ENCODE data around the gene ADRA1B.
"Not testable (repeated sequence)": the region's sequence is repeated elsewhere in the genome, so short reads cannot be mapped to it uniquely, and the experiment has no call there.

The ADRA1B gene

GRCh38 chr5:159933531-159934485 lies 17.5 kb downstream of the ADRA1B start:
- no peak for DNase-seq

DNA sequence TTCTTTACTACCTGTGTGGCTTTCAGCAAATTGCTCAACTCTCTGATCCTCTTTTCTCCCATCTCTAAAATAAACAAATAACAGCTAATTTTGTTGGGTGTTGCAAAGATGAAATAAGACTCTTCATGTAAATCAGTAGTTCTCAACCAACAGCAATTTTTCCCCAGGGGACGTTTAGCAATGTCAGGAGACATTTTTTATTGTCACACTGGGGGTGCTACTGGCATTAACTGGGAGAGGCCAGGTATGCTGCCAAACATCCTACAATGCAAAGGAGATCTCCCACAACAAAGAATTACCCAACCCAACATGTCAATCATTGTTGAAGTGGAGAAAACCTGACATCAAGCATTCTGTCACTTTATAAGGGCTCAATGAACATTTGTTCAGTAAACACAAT lies 19.7 kb downstream of the ADRA1B start:
- DNase-seq = no peak

DNA sequence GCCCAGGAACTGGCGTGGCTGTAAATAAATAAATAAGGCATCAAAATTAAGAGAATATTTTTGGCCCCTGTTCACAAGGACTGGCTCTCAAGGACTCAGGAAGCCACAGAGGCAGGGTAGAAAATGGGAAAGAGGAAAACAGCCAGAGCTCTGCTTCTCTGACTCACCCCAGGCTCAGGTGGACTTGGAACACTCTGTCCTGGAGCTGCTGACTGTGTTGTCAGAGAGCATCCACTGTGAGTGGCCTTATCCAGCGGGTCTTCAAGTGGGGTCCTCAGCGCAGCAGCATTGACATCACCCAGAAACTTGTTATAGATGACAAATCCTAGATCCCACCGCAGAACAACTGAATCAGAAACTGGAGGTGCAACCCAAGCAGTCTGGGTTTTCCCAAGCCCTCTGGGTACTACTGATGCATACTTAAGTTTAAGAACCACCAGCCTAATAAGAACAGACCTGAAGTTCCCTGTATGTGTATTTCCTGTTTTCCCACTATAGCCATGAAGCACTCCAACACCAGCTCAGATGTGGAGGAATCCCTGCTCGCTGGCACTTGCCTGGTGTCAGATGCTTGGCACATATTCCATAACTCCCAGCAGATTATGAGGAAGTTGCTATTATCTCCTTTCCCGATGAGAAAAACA lies 20.5 kb downstream of the ADRA1B start:
- no peak for DNase-seq

DNA sequence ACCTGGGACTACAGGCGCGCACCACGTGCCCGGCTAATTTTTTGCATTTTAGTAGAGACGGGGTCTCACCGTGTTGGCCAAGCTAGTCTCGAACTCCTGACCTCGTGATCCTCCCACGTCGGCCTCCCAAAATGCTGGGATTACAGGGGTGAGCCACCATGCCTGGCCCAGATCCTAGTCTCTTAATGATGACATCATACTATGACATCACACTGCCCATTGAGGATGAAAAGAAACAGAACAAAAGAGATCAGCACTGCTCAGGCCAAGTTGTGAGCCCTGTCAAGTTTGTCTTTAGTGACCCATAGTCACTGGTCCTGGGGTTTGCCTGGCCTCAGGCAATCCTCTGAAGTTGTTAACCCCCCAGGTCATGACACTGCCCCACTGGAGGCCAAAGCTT lies 21.3 kb downstream of the ADRA1B start:
- DNase-seq = no peak

DNA sequence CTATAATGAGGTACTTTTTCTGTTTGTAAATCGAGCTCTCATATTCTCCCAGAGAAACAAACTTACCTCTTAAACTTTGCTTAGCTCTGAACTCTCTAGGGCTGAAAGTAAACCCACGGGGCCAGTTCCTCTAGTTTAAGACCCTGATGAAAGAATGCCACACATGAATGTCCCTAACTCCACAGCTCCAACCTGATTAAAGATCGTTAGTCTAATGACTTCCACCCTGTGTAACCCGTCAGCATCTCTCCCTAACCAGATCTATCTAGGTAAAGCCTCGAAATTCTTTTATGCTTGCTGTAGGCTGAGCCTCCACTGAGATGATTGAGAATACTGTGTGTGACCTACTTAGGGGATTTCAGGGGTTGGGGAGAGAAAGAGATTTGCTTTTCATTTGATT lies 27.0 kb downstream of the ADRA1B start:
- DNase-seq = no peak

DNA sequence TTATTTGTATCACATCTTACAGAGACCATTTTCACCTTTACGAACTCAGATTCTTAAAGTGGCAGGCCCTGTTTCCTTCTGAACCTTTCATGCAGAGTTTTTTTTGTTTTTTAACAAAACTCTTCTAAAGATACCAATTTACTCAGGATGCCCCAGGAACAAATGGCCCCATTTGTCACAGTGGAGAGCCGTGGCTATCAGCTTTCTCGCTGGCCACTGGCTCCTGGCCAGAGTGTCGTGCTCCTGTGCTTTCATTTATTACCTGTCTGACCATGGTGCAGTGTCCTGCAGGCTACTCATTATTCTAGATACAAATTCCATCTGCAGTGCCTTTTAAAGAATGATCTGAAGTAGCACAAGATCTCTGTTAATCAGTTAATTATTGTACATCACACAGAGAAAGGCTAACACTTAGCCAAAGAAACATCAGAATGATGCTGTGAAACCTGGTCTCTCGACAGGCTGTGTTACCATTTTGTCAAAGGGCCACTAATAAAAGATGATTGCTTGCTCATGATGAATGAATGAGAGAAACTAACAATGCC lies 27.8 kb downstream of the ADRA1B start:
- no peak for DNase-seq

- no peak for DNase-seq
These were observed 29.1 kb downstream of the ADRA1B start for GRCh38 chr5:159945359-159945758.

DNA sequence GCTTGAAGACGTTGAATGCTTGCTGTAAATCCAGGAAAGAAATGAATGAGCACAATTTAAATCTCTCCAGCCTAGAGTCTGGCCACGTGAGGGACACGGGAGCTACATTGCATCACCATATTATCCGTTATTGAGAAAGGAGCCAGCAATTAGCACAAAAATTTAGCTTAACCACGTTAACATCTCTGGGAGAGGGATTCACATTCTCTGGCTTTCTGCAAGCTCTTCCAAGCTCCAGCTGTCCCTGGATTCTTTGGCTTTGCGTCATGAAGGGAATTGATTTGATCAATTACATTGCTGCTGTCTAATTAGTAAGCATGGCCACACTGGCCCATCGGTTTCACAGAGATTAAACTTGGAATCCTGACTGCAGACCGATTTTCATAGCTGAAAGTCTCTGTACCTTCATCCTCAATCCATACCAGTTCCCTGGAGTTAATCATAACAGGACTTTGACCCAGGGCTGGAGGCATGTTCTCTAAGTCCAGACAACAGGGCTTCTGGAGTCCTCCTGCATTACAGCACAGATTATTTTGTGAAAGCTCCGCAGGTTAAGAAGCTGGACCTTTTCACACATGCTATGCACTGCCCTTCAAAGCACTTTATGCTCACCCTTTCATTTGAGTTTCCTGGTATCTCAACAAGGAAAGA lies 31.6 kb downstream of the ADRA1B start:
- no peak for DNase-seq

DNA sequence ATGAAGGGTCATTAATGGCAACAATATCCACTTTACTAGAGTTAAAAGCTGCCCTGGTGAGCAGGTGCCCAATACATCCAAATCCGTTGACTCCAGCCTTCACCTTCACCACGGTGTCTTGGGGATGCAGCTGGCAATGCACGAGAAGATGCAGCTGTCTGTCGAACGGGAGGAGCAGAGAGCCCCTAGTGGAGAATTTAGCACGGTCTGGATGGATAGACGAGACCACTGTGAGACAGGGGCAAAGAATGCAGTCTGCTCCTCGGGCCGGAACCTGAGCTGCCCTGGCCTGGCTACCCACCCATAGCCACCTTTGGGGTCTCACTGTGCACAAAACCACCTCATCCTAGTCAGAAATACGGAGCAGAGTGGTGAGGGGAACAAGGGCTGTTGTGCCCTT lies 35.1 kb downstream of the ADRA1B start:
- peak; percentile 22 for DNase-seq

- no peak for DNase-seq
These were observed 35.6 kb downstream of the ADRA1B start for GRCh38 chr5:159951834-159952233.

GRCh38 chr5:159953609-159954008 lies 37.3 kb downstream of the ADRA1B start:
- DNase-seq = no peak

GRCh38 chr5:159955056-159955624 lies 38.9 kb downstream of the ADRA1B start:
- no peak for DNase-seq

DNA sequence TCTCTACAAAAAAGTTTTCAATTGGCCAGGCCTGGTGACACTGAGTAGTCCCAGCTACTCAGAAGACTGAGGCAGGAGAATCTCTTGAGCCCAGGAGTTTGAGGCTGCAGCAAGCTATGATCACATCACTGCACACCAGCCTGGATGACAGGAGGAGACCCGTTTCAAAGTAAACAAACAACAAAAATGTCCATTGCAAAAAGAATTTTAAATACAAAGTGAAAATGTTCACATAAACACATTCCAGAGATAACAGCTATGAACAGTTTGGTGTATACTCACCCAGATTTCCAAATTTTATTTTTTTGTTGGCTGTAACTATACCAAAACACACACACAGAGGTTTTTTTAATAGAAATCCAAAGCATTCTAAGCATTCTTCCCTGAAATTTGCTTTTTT lies 39.8 kb downstream of the ADRA1B start:
- DNase-seq = no peak

GRCh38 chr5:159961176-159962160 lies 45.2 kb downstream of the ADRA1B start:
- DNase-seq = no peak

DNA sequence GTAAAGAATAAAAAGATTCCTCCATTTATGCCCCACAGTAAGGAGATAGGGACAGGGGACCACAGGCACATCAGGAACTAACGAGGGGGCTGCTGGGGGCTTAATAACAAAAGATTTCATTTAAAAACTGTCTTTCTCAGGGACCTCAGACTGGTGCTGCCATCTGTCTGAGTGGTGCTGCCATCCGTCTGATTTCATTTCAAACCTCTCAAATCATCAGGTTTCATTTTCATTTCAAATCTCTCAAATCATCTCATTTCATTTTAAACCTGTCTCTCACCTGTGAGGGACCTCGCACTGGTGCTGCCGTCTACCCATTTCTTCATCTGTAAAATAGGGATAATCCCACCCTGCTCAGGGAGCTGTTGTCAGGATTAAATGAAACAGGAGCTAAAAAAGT lies 45.9 kb downstream of the ADRA1B start:
- no peak for DNase-seq

DNA sequence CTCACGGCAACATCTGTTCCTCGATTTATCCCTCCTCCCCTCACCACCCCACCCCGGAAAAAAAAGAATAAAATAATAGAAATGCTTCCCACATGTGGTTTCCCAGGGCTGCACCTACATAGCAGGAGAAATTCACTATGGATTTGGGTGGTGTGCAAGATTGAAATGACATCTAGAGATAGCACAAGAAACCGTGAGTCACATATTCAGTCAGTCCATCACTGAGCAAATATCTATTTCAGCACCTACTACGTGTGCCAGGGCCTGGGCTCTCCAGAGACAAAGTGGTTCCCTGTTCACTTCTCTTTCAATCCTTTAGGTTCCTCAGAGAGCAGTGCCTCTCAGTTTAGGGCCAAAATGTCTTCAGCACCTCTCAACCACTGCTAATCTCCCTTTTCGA lies 47.7 kb downstream of the ADRA1B start:
- DNase-seq = no peak

DNA sequence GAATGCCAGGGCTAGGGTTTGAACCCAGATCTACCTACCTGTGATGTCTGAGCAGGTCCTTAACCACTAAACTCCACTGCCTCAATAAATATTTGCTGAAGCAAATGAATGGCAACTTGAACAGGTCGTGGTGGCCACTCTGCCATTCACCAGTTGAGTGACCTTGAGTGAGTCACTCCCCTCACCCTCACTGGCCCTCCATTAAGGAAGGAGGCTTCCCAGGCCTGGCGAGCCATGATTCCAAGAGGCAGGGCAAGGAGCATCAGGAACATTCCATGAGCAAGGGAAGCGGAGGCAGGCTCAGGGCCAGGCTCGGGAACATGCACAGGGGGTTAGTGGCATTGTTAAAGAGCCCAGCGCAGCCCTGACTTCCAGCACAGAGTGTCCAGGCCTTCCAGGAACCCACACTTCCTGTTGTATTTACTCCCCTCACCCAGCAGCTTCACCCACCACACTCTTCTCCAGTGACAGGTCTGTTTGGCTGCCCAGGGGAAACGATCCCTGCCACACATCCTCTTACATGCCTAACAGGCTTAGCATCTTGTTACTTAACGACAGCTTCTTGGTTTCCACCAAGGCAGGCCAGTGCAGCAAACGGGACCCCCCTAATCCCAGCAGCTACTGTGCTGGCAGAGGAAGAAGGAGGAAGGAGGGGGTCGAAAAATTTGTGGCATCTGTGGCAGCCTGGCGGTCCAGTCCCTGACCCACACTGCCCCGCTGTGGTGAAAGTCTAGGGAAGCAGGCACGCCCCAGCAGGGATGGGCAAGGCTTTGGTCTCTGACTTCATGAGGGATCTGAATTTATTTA lies 49.0 kb downstream of the ADRA1B start:
- DNase-seq = peak; percentile 51

GRCh38 chr5:159965838-159966128 lies 49.5 kb downstream of the ADRA1B start:
- DNase-seq = not testable (repeated sequence)

GRCh38 chr5:159969966-159970365 lies 53.7 kb downstream of the ADRA1B start:
- DNase-seq = no peak

- DNase-seq = no peak
These were observed 54.8 kb downstream of the ADRA1B start for GRCh38 chr5:159971038-159971437.

- no peak for DNase-seq
These were observed 55.2 kb downstream of the ADRA1B start for GRCh38 chr5:159971514-159971913.
